Fibroblast of skin of back (primary cell): ENCODE measurements around the gene PSME4. TPM values are rescaled to one million over a fixed set of nuclear protein-coding genes. Genes with fewer than 3 reads are reported as not detected.

Experiments
- DNase-seq: peaks from one replicate; pipeline ENCODE4 v3.0.0-alpha.2; 2013
- polyA plus RNA-seq, 2 experiments: library from polyadenylated mRNA; unstranded; fragments of 120-200 nt; gene quantifications; one replicate each; pipeline ENCODE4 v1.2.1, GENCODE V29; 2013; ENCODE audit not compliant: insufficient read length in 2 of 2

Gene PSME4
- polyA plus RNA-seq (2013, experiment 1 of 2; ENCODE audit: insufficient read length), result 60.1 TPM
- 54.8 TPM for polyA plus RNA-seq (2013, experiment 2 of 2; ENCODE audit: insufficient read length)

- DNase-seq, result peak; percentile 92
Observed at GRCh38 chr2:53970724-53971602, at the start of gene PSME4. PSME4 (minus strand) TSS chr2:53970993; CDS start chr2:53970784, 209 bp downstream.

GRCh38 chr2:54015798-54016699 is 45.3 kb upstream of the PSME4 start:
- peak; percentile 84 for DNase-seq

GRCh38 chr2:54013996-54014395 is 43.2 kb upstream of the PSME4 start:
- no peak for DNase-seq

GRCh38 chr2:54012538-54013141 is 41.8 kb upstream of the PSME4 start:
- no peak for DNase-seq

GRCh38 chr2:54009549-54009948 is 38.8 kb upstream of the PSME4 start:
- DNase-seq, result no peak

- DNase-seq, result no peak
Observed at GRCh38 chr2:54008439-54008838, 37.6 kb upstream of the PSME4 start.

GRCh38 chr2:54000524-54000923 is 29.7 kb upstream of the PSME4 start:
- DNase-seq, result no peak

GRCh38 chr2:54000122-54000521 is 29.3 kb upstream of the PSME4 start:
- no peak for DNase-seq

GRCh38 chr2:53998834-53999233 is 28.0 kb upstream of the PSME4 start:
- DNase-seq, result no peak

GRCh38 chr2:53994818-53995808 is 24.3 kb upstream of the PSME4 start:
- DNase-seq, result no peak

GRCh38 chr2:53991948-53992347 is 21.2 kb upstream of the PSME4 start:
- no peak for DNase-seq

GRCh38 chr2:53989210-53989862 is 18.5 kb upstream of the PSME4 start:
- DNase-seq, result no peak

GRCh38 chr2:53987336-53987921 is 16.6 kb upstream of the PSME4 start:
- DNase-seq, result peak; percentile 19

- no peak for DNase-seq
Observed at GRCh38 chr2:53985646-53986045, 14.9 kb upstream of the PSME4 start.

- peak; percentile 41 for DNase-seq
Observed at GRCh38 chr2:53969968-53970723, 647 bp downstream of the PSME4 start.

- peak; percentile 86 for DNase-seq
Observed at GRCh38 chr2:53969285-53969967, 1.4 kb downstream of the PSME4 start.

- no peak for DNase-seq
Observed at GRCh38 chr2:53964987-53965687, 5.7 kb downstream of the PSME4 start.

- no peak for DNase-seq
Observed at GRCh38 chr2:53964257-53964952, 6.4 kb downstream of the PSME4 start.
